ENCODE data around the gene ZIC2. TPM values are rescaled to one million over a fixed set of nuclear protein-coding genes. Genes with fewer than 3 reads are reported as not detected.
A peak's percentile ranks its signal among the peaks of the same experiment; 100 is the strongest.

ZIC2 gene
- total RNA-seq, 2 experiments from 2014 or later: not detected

- no peak overlapping the region for H3K27ac Mint-ChIP-seq
- DNase-seq: no peak
- ATAC-seq: no peak
- peaks cover 3% of the 10 kb centered on the region for H3K36me3 Mint-ChIP-seq (ENCODE audit: low read depth)
- peaks cover 71% of the 10 kb centered on the region for H3K27me3 Mint-ChIP-seq (ENCODE audit: low read depth)
- ChIA-PET POLR2A (no interaction called here), CTCF (no interaction called here)
- H3K4me1 Mint-ChIP-seq (ENCODE audit: low read depth): peaks cover 17% of the 10 kb centered on the region
- no peaks in the 10 kb centered on the region for H3K9me3 Mint-ChIP-seq (ENCODE audit: insufficient read depth)
- H3K4me3 Mint-ChIP-seq: no peak overlapping the region
Measured at GRCh38 chr13:99977912-99978798, 3.4 kb upstream of the ZIC2 start.

- Mint-ChIP-seq H3K9me3 (ENCODE audit: insufficient read depth) (no peaks in the 10 kb centered on the region), H3K27ac (no peak overlapping the region), H3K4me1 (ENCODE audit: low read depth) (peaks cover 21% of the 10 kb centered on the region), H3K4me3 (no peak overlapping the region), H3K36me3 (ENCODE audit: low read depth) (peaks cover 7% of the 10 kb centered on the region), H3K27me3 (ENCODE audit: low read depth) (peaks cover 71% of the 10 kb centered on the region)
- DNase-seq (no peak), ATAC-seq (no peak)
- CTCF ChIA-PET: no interaction called here
- POLR2A ChIA-PET: no interaction called here
Measured at GRCh38 chr13:99978799-99979452, 2.7 kb upstream of the ZIC2 start.

GRCh38 chr13:99979453-99980200 lies 2.0 kb upstream of the ZIC2 start:
- H3K27me3 Mint-ChIP-seq (ENCODE audit: low read depth): peaks cover 70% of the 10 kb centered on the region
- H3K4me3 Mint-ChIP-seq: no peak overlapping the region
- CTCF ChIA-PET: no interaction called here
- no peaks in the 10 kb centered on the region for H3K9me3 Mint-ChIP-seq (ENCODE audit: insufficient read depth)
- POLR2A ChIA-PET: no interaction called here
- DNase-seq (peak; percentile 19), ATAC-seq (no peak)
- H3K4me1 Mint-ChIP-seq (ENCODE audit: low read depth): peaks cover 24% of the 10 kb centered on the region
- H3K36me3 Mint-ChIP-seq (ENCODE audit: low read depth): peaks cover 8% of the 10 kb centered on the region
- no peak overlapping the region for H3K27ac Mint-ChIP-seq

GRCh38 chr13:99980201-99980823 lies 1.3 kb upstream of the ZIC2 start:
- Mint-ChIP-seq H3K27ac (no peak overlapping the region), H3K36me3 (ENCODE audit: low read depth) (peaks cover 8% of the 10 kb centered on the region), H3K4me1 (ENCODE audit: low read depth) (peaks cover 24% of the 10 kb centered on the region), H3K27me3 (ENCODE audit: low read depth) (peaks cover 68% of the 10 kb centered on the region), H3K4me3 (peak overlapping the region; percentile 12), H3K9me3 (ENCODE audit: insufficient read depth) (no peaks in the 10 kb centered on the region)
- peak; percentile 71 for ATAC-seq
- ChIA-PET POLR2A (no interaction called here), CTCF (no interaction called here)
- peak; percentile 51 for DNase-seq

GRCh38 chr13:99980824-99981734 lies 505 bp upstream of the ZIC2 start:
- H3K27ac Mint-ChIP-seq: no peak overlapping the region
- peak overlapping the region; percentile 42 for H3K4me3 Mint-ChIP-seq
- DNase-seq: no peak
- POLR2A ChIA-PET: no interaction called here
- peaks cover 64% of the 10 kb centered on the region for H3K27me3 Mint-ChIP-seq (ENCODE audit: low read depth)
- peak; percentile 25 for ATAC-seq
- H3K36me3 Mint-ChIP-seq (ENCODE audit: low read depth): peaks cover 11% of the 10 kb centered on the region
- CTCF ChIA-PET: no interaction called here
- peaks cover 25% of the 10 kb centered on the region for H3K4me1 Mint-ChIP-seq (ENCODE audit: low read depth)
- no peaks in the 10 kb centered on the region for H3K9me3 Mint-ChIP-seq (ENCODE audit: insufficient read depth)

- Mint-ChIP-seq H3K27me3 (ENCODE audit: low read depth) (peaks cover 62% of the 10 kb centered on the region), H3K9me3 (ENCODE audit: insufficient read depth) (no peaks in the 10 kb centered on the region), H3K4me1 (ENCODE audit: low read depth) (peaks cover 25% of the 10 kb centered on the region), H3K4me3 (peak overlapping the region; percentile 42), H3K36me3 (ENCODE audit: low read depth) (peaks cover 13% of the 10 kb centered on the region), H3K27ac (peak overlapping the region; percentile 39)
- ChIA-PET POLR2A (no interaction called here), CTCF (no interaction called here)
- ATAC-seq (no peak), DNase-seq (no peak)
Measured at GRCh38 chr13:99982036-99982730, 599 bp downstream of the ZIC2 start.

GRCh38 chr13:99982731-99983498 lies 1.3 kb downstream of the ZIC2 start:
- DNase-seq (no peak), ATAC-seq (no peak)
- Mint-ChIP-seq H3K4me3 (peak overlapping the region; percentile 50), H3K9me3 (ENCODE audit: insufficient read depth) (no peaks in the 10 kb centered on the region), H3K4me1 (ENCODE audit: low read depth) (peaks cover 25% of the 10 kb centered on the region), H3K27me3 (ENCODE audit: low read depth) (peaks cover 62% of the 10 kb centered on the region), H3K36me3 (ENCODE audit: low read depth) (peaks cover 13% of the 10 kb centered on the region), H3K27ac (peak overlapping the region; percentile 70)
- ChIA-PET CTCF (interaction anchor here (1.0 kb wide), 1 partner anchor 532 kb away, joined by 3 read pairs; no protein-coding TSS in a partner anchor), POLR2A (interaction anchor here (0.9 kb wide), 1 partner anchor 12 kb away, joined by 3 read pairs; no protein-coding TSS in a partner anchor)

GRCh38 chr13:99983499-99984401 lies 2.2 kb downstream of the ZIC2 start:
- H3K27ac Mint-ChIP-seq: peak overlapping the region; percentile 70
- ATAC-seq: no peak
- POLR2A ChIA-PET: interaction anchor here (0.9 kb wide), 1 partner anchor 13 kb away, joined by 3 read pairs; no protein-coding TSS in a partner anchor

GRCh38 chr13:99984461-99985240 lies 3.1 kb downstream of the ZIC2 start:
- ATAC-seq (no peak), DNase-seq (no peak)
- H3K4me1 Mint-ChIP-seq (ENCODE audit: low read depth): peaks cover 18% of the 10 kb centered on the region
- peak overlapping the region; percentile 60 for H3K27ac Mint-ChIP-seq
- peaks cover 13% of the 10 kb centered on the region for H3K36me3 Mint-ChIP-seq (ENCODE audit: low read depth)
- POLR2A ChIA-PET: no interaction called here
- no peaks in the 10 kb centered on the region for H3K9me3 Mint-ChIP-seq (ENCODE audit: insufficient read depth)
- CTCF ChIA-PET: no interaction called here
- H3K27me3 Mint-ChIP-seq (ENCODE audit: low read depth): peaks cover 62% of the 10 kb centered on the region
- H3K4me3 Mint-ChIP-seq: peak overlapping the region; percentile 50

More at GRCh38 chr13:99983499-99984401, 2.2 kb downstream of the ZIC2 start:
- peak overlapping the region; percentile 50 for H3K4me3 Mint-ChIP-seq
- H3K4me1 Mint-ChIP-seq (ENCODE audit: low read depth): peaks cover 17% of the 10 kb centered on the region
- H3K9me3 Mint-ChIP-seq (ENCODE audit: insufficient read depth): no peaks in the 10 kb centered on the region
- H3K27me3 Mint-ChIP-seq (ENCODE audit: low read depth): peaks cover 59% of the 10 kb centered on the region
- H3K36me3 Mint-ChIP-seq (ENCODE audit: low read depth): peaks cover 13% of the 10 kb centered on the region
- DNase-seq: no peak
- CTCF ChIA-PET: interaction anchor here (1.0 kb wide), 1 partner anchor 531 kb away, joined by 3 read pairs; no protein-coding TSS in a partner anchor
